GM13977 (cell line): ENCODE data around the gene ATP1A4.

ENCODE experiments used
- DNase-seq: peaks from one replicate; pipeline ENCODE4 v3.0.0; 2012; ENCODE audit warnings: low spot score
- in situ Hi-C: fragments of 300-500 bp; cut with MboI; formaldehyde crosslinking; loops from one replicate; pipeline ENCODE4 v1.12.0; 2022; ENCODE audit warnings: low sequenced_read_pairs, low pct_unique_long_range_greater_than_20kb, mixed read lengths, inconsistent platforms; ENCODE audit not compliant: unreplicated experiment
- TF ChIP-seq, protein P1 (sequence below): IDR thresholded peaks from 2 replicates; pipeline ENCODE4 v1.5.1; 2012; ENCODE audit warnings: mild to moderate bottlenecking, control low read depth; ENCODE audit not compliant: insufficient read depth; ENCODE audit errors: extremely low read depth, missing control alignments

ATP1A4 gene

DNA sequence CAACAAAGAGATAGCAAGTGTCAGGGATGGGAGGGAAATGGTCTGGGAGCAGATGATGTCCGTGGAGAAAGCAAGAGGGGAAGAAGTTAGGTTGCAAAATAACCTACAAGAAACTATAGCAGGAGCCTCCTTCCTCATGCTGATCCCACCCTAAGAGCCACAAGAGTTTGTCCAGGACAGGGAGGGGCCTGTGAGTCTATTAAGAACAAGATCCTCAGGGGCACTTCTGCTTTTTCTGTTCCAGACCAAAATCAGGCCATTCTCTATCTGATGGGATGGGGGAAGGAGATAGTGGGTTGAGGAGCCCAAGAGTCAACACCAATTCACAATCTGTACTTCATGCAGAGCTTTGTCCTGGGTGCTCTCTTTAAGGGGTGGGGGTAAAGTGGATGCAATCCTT lies 7.7 kb upstream of the ATP1A4 start:
- TF ChIP-seq, protein P1, sequence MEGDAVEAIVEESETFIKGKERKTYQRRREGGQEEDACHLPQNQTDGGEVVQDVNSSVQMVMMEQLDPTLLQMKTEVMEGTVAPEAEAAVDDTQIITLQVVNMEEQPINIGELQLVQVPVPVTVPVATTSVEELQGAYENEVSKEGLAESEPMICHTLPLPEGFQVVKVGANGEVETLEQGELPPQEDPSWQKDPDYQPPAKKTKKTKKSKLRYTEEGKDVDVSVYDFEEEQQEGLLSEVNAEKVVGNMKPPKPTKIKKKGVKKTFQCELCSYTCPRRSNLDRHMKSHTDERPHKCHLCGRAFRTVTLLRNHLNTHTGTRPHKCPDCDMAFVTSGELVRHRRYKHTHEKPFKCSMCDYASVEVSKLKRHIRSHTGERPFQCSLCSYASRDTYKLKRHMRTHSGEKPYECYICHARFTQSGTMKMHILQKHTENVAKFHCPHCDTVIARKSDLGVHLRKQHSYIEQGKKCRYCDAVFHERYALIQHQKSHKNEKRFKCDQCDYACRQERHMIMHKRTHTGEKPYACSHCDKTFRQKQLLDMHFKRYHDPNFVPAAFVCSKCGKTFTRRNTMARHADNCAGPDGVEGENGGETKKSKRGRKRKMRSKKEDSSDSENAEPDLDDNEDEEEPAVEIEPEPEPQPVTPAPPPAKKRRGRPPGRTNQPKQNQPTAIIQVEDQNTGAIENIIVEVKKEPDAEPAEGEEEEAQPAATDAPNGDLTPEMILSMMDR, result no peak
- no peak for DNase-seq
- in situ Hi-C loops, result no loop called here

DNA sequence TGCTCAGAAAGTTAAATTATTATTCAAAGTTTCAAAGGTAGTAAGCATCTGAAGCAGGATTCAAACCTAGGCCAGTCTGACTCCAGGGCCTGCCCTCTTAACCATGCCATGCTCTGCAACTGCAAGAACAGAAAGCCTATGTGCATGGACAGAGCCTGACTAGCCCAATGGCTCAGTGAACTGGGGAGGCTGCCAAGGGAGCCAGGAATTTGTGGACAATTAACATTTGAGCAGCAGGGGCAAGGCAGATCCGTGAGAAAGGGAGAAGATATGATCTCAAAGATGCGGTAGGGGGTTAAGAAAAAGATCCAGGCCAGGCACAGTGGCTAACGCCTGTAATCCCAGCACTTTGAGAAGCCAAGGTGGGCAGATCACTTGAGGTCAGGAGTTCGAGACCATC lies 6.5 kb upstream of the ATP1A4 start:
- DNase-seq, result no peak
- TF ChIP-seq, protein P1, result no peak
- in situ Hi-C loops, result no loop called here

DNA sequence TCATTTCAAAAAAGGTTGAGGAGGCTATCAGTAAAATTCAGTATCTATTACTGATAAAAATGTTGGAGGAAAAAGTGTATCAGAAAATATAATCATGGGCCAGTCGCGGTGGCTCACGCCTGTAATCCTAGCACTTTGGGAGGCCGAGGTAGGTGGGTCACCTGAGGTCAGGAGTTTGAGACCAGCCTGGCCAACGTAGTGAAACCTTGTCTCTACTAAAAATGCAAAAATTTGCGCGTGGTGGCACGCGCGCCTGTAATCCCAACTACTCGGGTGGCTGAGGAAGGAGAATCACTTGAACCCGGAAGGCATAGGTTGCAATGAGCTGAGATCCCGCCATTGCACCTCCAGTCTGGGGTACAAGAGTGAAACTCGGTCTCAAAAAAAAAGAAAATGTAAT lies 5.3 kb upstream of the ATP1A4 start:
- in situ Hi-C loops, result no loop called here
- no peak for DNase-seq
- TF ChIP-seq, protein P1, result no peak

DNA sequence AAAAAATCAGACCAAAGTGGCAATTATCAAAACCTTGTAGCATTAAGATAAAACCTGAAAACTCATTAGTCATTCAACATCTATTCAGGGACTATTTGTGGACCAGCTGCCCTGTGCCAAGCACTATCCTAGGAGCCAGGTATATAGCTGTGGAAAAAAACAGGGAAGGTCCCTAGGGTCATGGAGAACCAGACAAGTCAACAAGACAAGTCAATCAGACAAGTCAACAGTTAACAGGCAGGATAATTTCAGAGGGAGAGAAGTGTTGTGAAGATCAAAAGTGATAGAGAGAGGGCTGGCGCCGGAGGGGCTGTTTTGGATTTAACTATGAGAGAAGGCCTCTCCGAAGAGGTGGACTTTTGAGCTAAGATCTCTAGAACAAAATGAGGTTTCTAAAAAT lies 3.3 kb upstream of the ATP1A4 start:
- no peak for DNase-seq
- in situ Hi-C loops, result no loop called here
- TF ChIP-seq, protein P1, result no peak

GRCh38 chr1:160149233-160149632 lies 2.2 kb upstream of the ATP1A4 start:
- TF ChIP-seq, protein P1, result no peak
- in situ Hi-C loops, result no loop called here

DNA sequence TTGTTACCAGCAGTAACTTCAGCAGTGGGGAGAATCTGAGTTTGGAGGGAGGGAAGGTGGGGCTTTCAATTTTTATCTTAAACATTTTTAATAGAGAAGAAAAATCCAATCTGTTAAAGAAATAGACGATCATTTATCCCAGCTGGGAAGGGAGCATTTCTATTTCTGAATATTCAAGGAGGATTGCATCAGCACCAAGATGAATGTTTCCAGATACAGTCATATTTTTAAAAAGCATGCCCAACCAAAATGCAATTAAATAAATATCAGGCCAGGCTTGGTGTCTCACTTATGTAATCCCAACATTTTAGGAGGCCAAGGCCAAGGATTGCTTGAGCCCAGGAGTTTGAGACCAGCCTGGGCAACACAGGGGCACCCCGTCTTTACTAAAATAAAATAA lies 1.7 kb upstream of the ATP1A4 start:
- in situ Hi-C loops, result no loop called here
- TF ChIP-seq, protein P1, result no peak

More at GRCh38 chr1:160149233-160149632, 2.2 kb upstream of the ATP1A4 start:
- DNase-seq, result no peak

DNA sequence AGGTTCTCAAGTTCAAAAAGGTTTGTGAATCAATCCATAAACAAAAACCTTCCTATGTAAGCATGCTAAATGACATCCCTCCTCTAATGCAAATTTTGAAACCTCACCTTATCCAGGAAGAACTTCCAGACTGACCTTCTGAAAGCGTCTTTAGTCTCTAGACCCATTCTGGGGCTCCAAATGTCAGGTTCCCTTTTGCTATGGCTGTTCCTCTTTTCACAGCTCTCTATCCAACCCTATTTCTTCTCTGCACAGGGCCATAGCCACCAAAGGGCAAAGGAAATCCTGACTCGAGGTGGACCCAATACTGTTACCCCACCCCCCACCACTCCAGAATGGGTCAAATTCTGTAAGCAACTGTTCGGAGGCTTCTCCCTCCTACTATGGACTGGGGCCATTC lies 3.4 kb downstream of the ATP1A4 start:
- DNase-seq, result no peak
- in situ Hi-C loops, result no loop called here
- TF ChIP-seq, protein P1, result no peak

More for the DNA sequence above, 1.7 kb upstream of the ATP1A4 start:
- DNase-seq, result no peak
